HepG2 (cell line): Measurements from ENCODE around the gene NEURL1B. TPM values are rescaled to one million over a fixed set of nuclear protein-coding genes. Genes with fewer than 3 reads are reported as not detected.

ENCODE experiments used
- ATAC-seq: fragments of 200-7000 bp; cut with Tn5 transposase; 3 replicates; pipeline ENCODE4 v1.9.1; 2020; ENCODE audit warnings: mild to moderate bottlenecking, moderate library complexity
- BruUV-seq: library from RNA; stranded (reverse); fragments of 400-500 nt; replicated peaks from 2 replicates; lab custom pipeline; 2021; lab: Mats Ljungman, UMichigan
- CTCF ChIA-PET: fragments of 300-600 bp; formaldehyde crosslinking; extraction: SDS; loops from one replicate; lab custom pipeline; 2021; ENCODE audit warnings: low total read pairs, inconsistent platforms, low intra/inter-chr PET ratio; lab: Yijun Ruan, JAX
- POLR2A ChIA-PET: fragments of 350-600 bp; sonication (Branson Sonifier 250); formaldehyde crosslinking; loops from one replicate; lab custom pipeline; 2020; ENCODE audit warnings: antibody characterized with exemption, inconsistent platforms; lab: Yijun Ruan, JAX
- DNase-seq: peaks from one replicate; pipeline ENCODE4 v3.0.0-alpha.2; 2015; ENCODE audit warnings: low spot score
- FAIRE-seq: peaks from 3 replicates; lab custom pipeline; 2011; peaks lifted over from hg19 to GRCh38; lab: Jason Lieb, UNC
- H2AFZ ChIP-seq: one replicate; pipeline ENCODE4 v1.6.1; 2011; ENCODE audit warnings: low read length, inconsistent platforms
- H3K27ac ChIP-seq: fragments of 300-600 bp; 3 replicates; pipeline ENCODE4 v1.8.0; 2011; ENCODE audit warnings: mixed run types, mild to moderate bottlenecking, mixed read lengths, low read length, inconsistent platforms; ENCODE audit not compliant: insufficient read depth; ENCODE audit errors: extremely low read length
- H3K27me3 ChIP-seq, 2 experiments: fragments of 200-600 bp in 1 of 2; 2 replicates in 1 of 2; 3 replicates in 1 of 2; pipeline versions ENCODE4 v1.6.0 to v1.8.0; 2011; ENCODE audit warnings: low read length in 2 of 2, mild to moderate bottlenecking in 2 of 2, moderate library complexity in 2 of 2, inconsistent platforms in 1 of 2; ENCODE audit not compliant: insufficient read depth in 2 of 2, control insufficient read depth in 1 of 2
- H3K36me3 ChIP-seq, 2 experiments: fragments of 200-600 bp in 1 of 2; replicated peaks in 1 of 2; 2 replicates in 1 of 2; 3 replicates in 1 of 2; pipeline versions ENCODE4 v1.5.1 to v1.8.0; 2011; ENCODE audit warnings: low read length in 2 of 2, inconsistent platforms in 1 of 2; ENCODE audit not compliant: insufficient read depth in 2 of 2, control insufficient read depth in 1 of 2
- H3K4me1 ChIP-seq: 2 replicates; pipeline ENCODE4 v1.5.1; 2012; ENCODE audit warnings: low read length, inconsistent platforms; ENCODE audit not compliant: insufficient read depth
- H3K4me2 ChIP-seq: 2 replicates; pipeline ENCODE4 v1.6.0; 2011; ENCODE audit warnings: low read depth, low read length, inconsistent platforms
- H3K4me3 ChIP-seq, 3 experiments: fragments of 200-600 bp in 1 of 3; sonication (generic), shearing (Covaris generic) in 1 of 3; replicated peaks in 1 of 3; 2 replicates each; pipeline ENCODE4 v1.5.1; 2011 to 2016; ENCODE audit warnings: low read length in 3 of 3, inconsistent platforms in 2 of 3, low read depth in 2 of 3, mild to moderate bottlenecking in 2 of 3, control low read depth in 1 of 3, mixed read lengths in 1 of 3; ENCODE audit not compliant: insufficient read depth in 1 of 3
- H3K79me2 ChIP-seq: one replicate; pipeline ENCODE4 v1.6.1; 2011; ENCODE audit warnings: low read length, inconsistent platforms; ENCODE audit not compliant: insufficient read depth
- H3K9ac ChIP-seq: 2 replicates; pipeline ENCODE4 v1.6.0; 2011; ENCODE audit warnings: mild to moderate bottlenecking, low read depth, low read length, inconsistent platforms; ENCODE audit not compliant: insufficient read depth
- H3K9me3 ChIP-seq: 2 replicates; pipeline ENCODE4 v1.5.1; 2012; ENCODE audit warnings: mild to moderate bottlenecking, low read length
- H4K20me1 ChIP-seq: 2 replicates; pipeline ENCODE4 v1.6.0; 2011; ENCODE audit warnings: inconsistent platforms, mild to moderate bottlenecking, low read length, moderate library complexity; ENCODE audit not compliant: insufficient read depth
- CBX2 ChIP-seq, 2 experiments: fragments of 200-600 bp in 1 of 2; sonication (generic); formaldehyde crosslinking in 1 of 2; IDR thresholded peaks; 2 replicates each; pipeline versions ENCODE4 v1.7.0 to v1.8.1; 2018 to 2022; ENCODE audit warnings: low read depth in 2 of 2, low read length in 1 of 2, mild to moderate bottlenecking in 1 of 2, missing genetic modification reagents in 1 of 2
- DMAP1 ChIP-seq: IDR thresholded peaks from 2 replicates; pipeline ENCODE4 v1.6.1; 2016
- HES4 ChIP-seq: sonication (generic); formaldehyde crosslinking; IDR thresholded peaks from 2 replicates; pipeline ENCODE4 v1.9.0; 2021; ENCODE audit warnings: mild to moderate bottlenecking, missing genetic modification reagents, borderline replicate concordance
- THAP11 ChIP-seq: IDR thresholded peaks from 2 replicates; pipeline ENCODE4 v1.6.1; 2016; ENCODE audit warnings: missing biosample characterization, missing genetic modification reagents
- ZNF225 ChIP-seq: sonication (generic); formaldehyde crosslinking; IDR thresholded peaks from 2 replicates; pipeline ENCODE4 v1.4.0; 2020; ENCODE audit warnings: mild to moderate bottlenecking, missing genetic modification reagents
- ZNF317 ChIP-seq: sonication (generic); formaldehyde crosslinking; IDR thresholded peaks from 2 replicates; pipeline ENCODE4 v1.5.0; 2020; ENCODE audit warnings: mild to moderate bottlenecking, missing genetic modification reagents
- WGBS: methylation state at CpG from one replicate; pipeline ENCODE4 v1.1.6; 2017; ENCODE audit warnings: low lambda C conversion rate; 5-methylcytosine and 5-hydroxymethylcytosine counted together
- in situ Hi-C: cut with HindIII; loops from 2 replicates; pipeline ENCODE4 v1.10.0; 2017; ENCODE audit warnings: low pct_unique_long_range_greater_than_20kb; ENCODE audit not compliant: extremely low pct_ligation_motif_present
- intact Hi-C: fragments of 100-400 bp; cut with micrococcal nuclease; formaldehyde crosslinking; loops from one replicate; pipeline ENCODE4 v1.10.0; 2022; ENCODE audit not compliant: unreplicated experiment
- polyA plus RNA-seq, 8 experiments: library from polyadenylated mRNA; depleted of rRNA in 3 of 8; stranded (reverse) in 7 of 8; unstranded in 1 of 8; fragments of >200 nt; fragmentation: Illumina TruSeq in 4 of 8; extraction: Trizol in 4 of 8; gene quantifications; 2 replicates each; pipeline versions ENCODE4 v1.2.1 to v1.2.3, GENCODE V29; 2011 to 2016; ENCODE audit warnings: low read depth in 4 of 8, missing spikeins in 1 of 8, mixed read lengths in 1 of 8; ENCODE audit not compliant: insufficient read depth in 1 of 8
- total RNA-seq, 5 experiments: library from RNA; depleted of rRNA; stranded (reverse); fragments of >200 nt; fragmentation: Illumina TruSeq; extraction: Trizol; gene quantifications; 2 replicates each; pipeline ENCODE4 v1.2.3, GENCODE V29; 2016; ENCODE audit warnings: low read depth in 1 of 5
- TF ChIP-seq, protein P1 (sequence below): sonication (generic); formaldehyde crosslinking; IDR thresholded peaks from 2 replicates; pipeline ENCODE4 v1.4.0; 2020; ENCODE audit warnings: missing genetic modification reagents, borderline replicate concordance
- TF ChIP-seq, protein P2 (sequence below): sonication (generic); formaldehyde crosslinking; IDR thresholded peaks from 2 replicates; pipeline ENCODE4 v1.4.0; 2020; ENCODE audit warnings: missing genetic modification reagents, borderline replicate concordance

NEURL1B gene
- total and polyA plus RNA-seq, 2 of the 13 experiments (the other 11 are each of a cell fraction or from before 2014, with no cell fraction given), result 0.09 to 0.13 TPM

DNA sequence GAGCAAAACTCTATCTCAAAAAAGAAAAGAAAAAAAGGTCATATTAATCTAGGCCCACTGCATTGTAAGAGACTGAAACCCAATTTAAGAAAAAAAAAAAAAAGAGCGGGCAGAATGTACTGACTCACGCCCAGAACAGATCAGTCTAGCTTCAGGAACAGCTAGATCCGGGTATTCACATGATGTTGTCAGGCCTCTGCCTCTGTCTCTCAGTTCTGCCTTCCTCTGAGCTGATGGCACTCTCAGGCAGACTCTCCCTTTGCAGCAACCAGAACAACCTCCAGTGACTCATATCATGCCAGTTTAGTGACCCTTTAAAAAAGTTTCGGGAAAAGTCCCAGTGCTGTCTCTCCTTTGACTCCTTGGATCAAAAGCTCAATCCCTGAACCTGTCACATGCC, 53.0 kb downstream of the NEURL1B start:
- intact Hi-C loops (loop anchor here (10.0 kb wide), 1 partner anchor 49 kb away; the partner anchor contains the start of gene NEURL1B), in situ Hi-C loops (no loop called here)
- Histone ChIP-seq H3K4me2 (no peak overlapping the region), H3K27me3 (peaks cover 0 to 48% of the 10 kb centered on the region in 2 experiments; a peak in 4 of 5 replicates), H3K27ac (no peak overlapping the region)
- no peak for FAIRE-seq
- TF ChIP-seq ZNF225 (no peak), HES4 (CRISPR knock-in tag) (no peak), DMAP1 (CRISPR knock-in tag) (no peak), THAP11 (CRISPR knock-in tag) (no peak), ZNF317 (CRISPR knock-in tag) (no peak), CBX2 (IDR thresholded peaks at IDR 0.05; ENCODE audit: low read depth, low read length) (no peak), CBX2 (CRISPR knock-in tag; IDR thresholded peaks at IDR 0.05; ENCODE audit: low read depth) (no peak)
- TF ChIP-seq, protein P1, sequence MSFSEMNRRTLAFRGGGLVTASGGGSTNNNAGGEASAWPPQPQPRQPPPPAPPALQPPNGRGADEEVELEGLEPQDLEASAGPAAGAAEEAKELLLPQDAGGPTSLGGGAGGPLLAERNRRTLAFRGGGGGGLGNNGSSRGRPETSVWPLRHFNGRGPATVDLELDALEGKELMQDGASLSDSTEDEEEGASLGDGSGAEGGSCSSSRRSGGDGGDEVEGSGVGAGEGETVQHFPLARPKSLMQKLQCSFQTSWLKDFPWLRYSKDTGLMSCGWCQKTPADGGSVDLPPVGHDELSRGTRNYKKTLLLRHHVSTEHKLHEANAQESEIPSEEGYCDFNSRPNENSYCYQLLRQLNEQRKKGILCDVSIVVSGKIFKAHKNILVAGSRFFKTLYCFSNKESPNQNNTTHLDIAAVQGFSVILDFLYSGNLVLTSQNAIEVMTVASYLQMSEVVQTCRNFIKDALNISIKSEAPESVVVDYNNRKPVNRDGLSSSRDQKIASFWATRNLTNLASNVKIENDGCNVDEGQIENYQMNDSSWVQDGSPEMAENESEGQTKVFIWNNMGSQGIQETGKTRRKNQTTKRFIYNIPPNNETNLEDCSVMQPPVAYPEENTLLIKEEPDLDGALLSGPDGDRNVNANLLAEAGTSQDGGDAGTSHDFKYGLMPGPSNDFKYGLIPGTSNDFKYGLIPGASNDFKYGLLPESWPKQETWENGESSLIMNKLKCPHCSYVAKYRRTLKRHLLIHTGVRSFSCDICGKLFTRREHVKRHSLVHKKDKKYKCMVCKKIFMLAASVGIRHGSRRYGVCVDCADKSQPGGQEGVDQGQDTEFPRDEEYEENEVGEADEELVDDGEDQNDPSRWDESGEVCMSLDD (CRISPR knock-in tag), result no peak
- TF ChIP-seq, protein P2, sequence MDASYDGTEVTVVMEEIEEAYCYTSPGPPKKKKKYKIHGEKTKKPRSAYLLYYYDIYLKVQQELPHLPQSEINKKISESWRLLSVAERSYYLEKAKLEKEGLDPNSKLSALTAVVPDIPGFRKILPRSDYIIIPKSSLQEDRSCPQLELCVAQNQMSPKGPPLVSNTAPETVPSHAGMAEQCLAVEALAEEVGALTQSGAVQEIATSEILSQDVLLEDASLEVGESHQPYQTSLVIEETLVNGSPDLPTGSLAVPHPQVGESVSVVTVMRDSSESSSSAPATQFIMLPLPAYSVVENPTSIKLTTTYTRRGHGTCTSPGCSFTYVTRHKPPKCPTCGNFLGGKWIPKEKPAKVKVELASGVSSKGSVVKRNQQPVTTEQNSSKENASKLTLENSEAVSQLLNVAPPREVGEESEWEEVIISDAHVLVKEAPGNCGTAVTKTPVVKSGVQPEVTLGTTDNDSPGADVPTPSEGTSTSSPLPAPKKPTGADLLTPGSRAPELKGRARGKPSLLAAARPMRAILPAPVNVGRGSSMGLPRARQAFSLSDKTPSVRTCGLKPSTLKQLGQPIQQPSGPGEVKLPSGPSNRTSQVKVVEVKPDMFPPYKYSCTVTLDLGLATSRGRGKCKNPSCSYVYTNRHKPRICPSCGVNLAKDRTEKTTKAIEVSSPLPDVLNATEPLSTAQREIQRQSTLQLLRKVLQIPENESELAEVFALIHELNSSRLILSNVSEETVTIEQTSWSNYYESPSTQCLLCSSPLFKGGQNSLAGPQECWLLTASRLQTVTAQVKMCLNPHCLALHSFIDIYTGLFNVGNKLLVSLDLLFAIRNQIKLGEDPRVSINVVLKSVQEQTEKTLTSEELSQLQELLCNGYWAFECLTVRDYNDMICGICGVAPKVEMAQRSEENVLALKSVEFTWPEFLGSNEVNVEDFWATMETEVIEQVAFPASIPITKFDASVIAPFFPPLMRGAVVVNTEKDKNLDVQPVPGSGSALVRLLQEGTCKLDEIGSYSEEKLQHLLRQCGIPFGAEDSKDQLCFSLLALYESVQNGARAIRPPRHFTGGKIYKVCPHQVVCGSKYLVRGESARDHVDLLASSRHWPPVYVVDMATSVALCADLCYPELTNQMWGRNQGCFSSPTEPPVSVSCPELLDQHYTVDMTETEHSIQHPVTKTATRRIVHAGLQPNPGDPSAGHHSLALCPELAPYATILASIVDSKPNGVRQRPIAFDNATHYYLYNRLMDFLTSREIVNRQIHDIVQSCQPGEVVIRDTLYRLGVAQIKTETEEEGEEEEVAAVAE (CRISPR knock-in tag), result no peak
- TF ChIP-seq, all 625 proteins: peak for 0
- Histone ChIP-seq H4K20me1 (no peaks in the 10 kb centered on the region), H3K4me3 (no peak overlapping the region), H3K36me3 (no peaks in the 10 kb centered on the region), H2AFZ (no peak overlapping the region), H3K9me3 (no peaks in the 10 kb centered on the region), H3K4me1 (peaks cover 22% of the 10 kb centered on the region), H3K9ac (no peak overlapping the region), H3K79me2 (no peaks in the 10 kb centered on the region)
- ATAC-seq (no peak), DNase-seq (no peak)
- POLR2A ChIA-PET, result no interaction called here
- BruUV-seq, result no TSS peak
- CTCF ChIA-PET, result no interaction called here
- WGBS, result 70% methylated on average over 4 of the region's 4 CpGs
